Measurements from ENCODE around the gene FBLN1.

The FBLN1 gene

GRCh38 chr22:45499746-45500145, 2.9 kb upstream of the FBLN1 start:
- Histone ChIP-seq H3K9me3 (no peaks in the 10 kb centered on the region), H3K4me1 (ENCODE audit: control insufficient read depth in 1 of 2, insufficient read depth in 1 of 2, low read depth in 1 of 2, low read length in 1 of 2) (no peaks in the 10 kb centered on the region), H3K36me3 (no peaks in the 10 kb centered on the region), H3K27me3 (peaks cover 68% of the 10 kb centered on the region), H3K27ac (no peak overlapping the region), H3K4me3 (ENCODE audit: low read depth in 1 of 2, low read length in 1 of 2) (no peak overlapping the region)
- TF ChIP-seq CTCF (IDR thresholded peaks at IDR 0.05) = no peak

- H3K4me1 ChIP-seq (ENCODE audit: control insufficient read depth in 1 of 2, insufficient read depth in 1 of 2, low read depth in 1 of 2, low read length in 1 of 2) = no peaks in the 10 kb centered on the region
- H3K36me3 ChIP-seq = no peaks in the 10 kb centered on the region
- no peak overlapping the region for H3K4me3 ChIP-seq (ENCODE audit: low read depth in 1 of 2, low read length in 1 of 2)
- H3K27ac ChIP-seq = no peak overlapping the region
- H3K9me3 ChIP-seq = no peaks in the 10 kb centered on the region
- TF ChIP-seq CTCF (IDR thresholded peaks at IDR 0.05) = no peak
- H3K27me3 ChIP-seq = peaks cover 82% of the 10 kb centered on the region
Measured at GRCh38 chr22:45503050-45503815, 550 bp downstream of the FBLN1 start.

GRCh38 chr22:45503816-45504372, 1.2 kb downstream of the FBLN1 start:
- Histone ChIP-seq H3K4me3 (ENCODE audit: low read depth in 1 of 2, low read length in 1 of 2) (no peak overlapping the region), H3K27ac (no peak overlapping the region), H3K4me1 (ENCODE audit: control insufficient read depth in 1 of 2, insufficient read depth in 1 of 2, low read depth in 1 of 2, low read length in 1 of 2) (no peaks in the 10 kb centered on the region), H3K27me3 (peaks cover 82% of the 10 kb centered on the region), H3K36me3 (no peaks in the 10 kb centered on the region), H3K9me3 (no peaks in the 10 kb centered on the region)
- TF ChIP-seq CTCF (IDR thresholded peaks at IDR 0.05) = no peak

GRCh38 chr22:45504373-45505341, 2.0 kb downstream of the FBLN1 start:
- Histone ChIP-seq H3K4me3 (ENCODE audit: low read depth in 1 of 2, low read length in 1 of 2) (no peak overlapping the region), H3K9me3 (no peaks in the 10 kb centered on the region), H3K27ac (no peak overlapping the region), H3K36me3 (no peaks in the 10 kb centered on the region), H3K27me3 (peaks cover 77% of the 10 kb centered on the region), H3K4me1 (ENCODE audit: control insufficient read depth in 1 of 2, insufficient read depth in 1 of 2, low read depth in 1 of 2, low read length in 1 of 2) (no peaks in the 10 kb centered on the region)
- no peak for TF ChIP-seq CTCF (IDR thresholded peaks at IDR 0.05)

GRCh38 chr22:45505991-45506747, 3.5 kb downstream of the FBLN1 start:
- TF ChIP-seq CTCF (IDR thresholded peaks at IDR 0.05) = no peak
- Histone ChIP-seq H3K36me3 (no peaks in the 10 kb centered on the region), H3K27me3 (peaks cover 62% of the 10 kb centered on the region), H3K27ac (no peak overlapping the region), H3K4me3 (ENCODE audit: low read depth in 1 of 2, low read length in 1 of 2) (no peak overlapping the region), H3K4me1 (ENCODE audit: control insufficient read depth in 1 of 2, insufficient read depth in 1 of 2, low read depth in 1 of 2, low read length in 1 of 2) (no peaks in the 10 kb centered on the region), H3K9me3 (no peaks in the 10 kb centered on the region)

Measured in neutrophil (primary cell).